Measurements from ENCODE around the gene PRRC2A. TPM values are rescaled to one million over a fixed set of nuclear protein-coding genes. Genes with fewer than 3 reads are reported as not detected.

Gene PRRC2A
- total RNA-seq, 1 donor from 2014 or later, result 235 TPM

DNA sequence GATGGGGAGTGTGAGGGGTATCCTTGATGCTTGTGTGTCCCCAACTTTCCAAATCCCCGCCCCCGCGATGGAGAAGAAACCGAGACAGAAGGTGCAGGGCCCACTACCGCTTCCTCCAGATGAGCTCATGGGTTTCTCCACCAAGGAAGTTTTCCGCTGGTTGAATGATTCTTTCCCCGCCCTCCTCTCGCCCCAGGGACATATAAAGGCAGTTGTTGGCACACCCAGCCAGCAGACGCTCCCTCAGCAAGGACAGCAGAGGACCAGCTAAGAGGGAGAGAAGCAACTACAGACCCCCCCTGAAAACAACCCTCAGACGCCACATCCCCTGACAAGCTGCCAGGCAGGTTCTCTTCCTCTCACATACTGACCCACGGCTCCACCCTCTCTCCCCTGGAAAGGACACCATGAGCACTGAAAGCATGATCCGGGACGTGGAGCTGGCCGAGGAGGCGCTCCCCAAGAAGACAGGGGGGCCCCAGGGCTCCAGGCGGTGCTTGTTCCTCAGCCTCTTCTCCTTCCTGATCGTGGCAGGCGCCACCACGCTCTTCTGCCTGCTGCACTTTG lies 45.1 kb upstream of the PRRC2A start, which contains the start of gene TNF:
Gene TNF (plus strand): TSS at position 231 of the 567 bp plus-strand sequence. CDS start 177 bp downstream, at position 408.
- H3K4me1 Mint-ChIP-seq (ENCODE audit: unreplicated experiment), result peaks cover 1% of the 10 kb centered on the region
- H3K4me3 Mint-ChIP-seq, result peak within 1 kb of the TSS; percentile 4
- no peaks in the 10 kb centered on the region for H3K9me3 Mint-ChIP-seq
- H3K27ac Mint-ChIP-seq, result no peak within 1 kb of the TSS
- TF ChIP-seq, protein P1, sequence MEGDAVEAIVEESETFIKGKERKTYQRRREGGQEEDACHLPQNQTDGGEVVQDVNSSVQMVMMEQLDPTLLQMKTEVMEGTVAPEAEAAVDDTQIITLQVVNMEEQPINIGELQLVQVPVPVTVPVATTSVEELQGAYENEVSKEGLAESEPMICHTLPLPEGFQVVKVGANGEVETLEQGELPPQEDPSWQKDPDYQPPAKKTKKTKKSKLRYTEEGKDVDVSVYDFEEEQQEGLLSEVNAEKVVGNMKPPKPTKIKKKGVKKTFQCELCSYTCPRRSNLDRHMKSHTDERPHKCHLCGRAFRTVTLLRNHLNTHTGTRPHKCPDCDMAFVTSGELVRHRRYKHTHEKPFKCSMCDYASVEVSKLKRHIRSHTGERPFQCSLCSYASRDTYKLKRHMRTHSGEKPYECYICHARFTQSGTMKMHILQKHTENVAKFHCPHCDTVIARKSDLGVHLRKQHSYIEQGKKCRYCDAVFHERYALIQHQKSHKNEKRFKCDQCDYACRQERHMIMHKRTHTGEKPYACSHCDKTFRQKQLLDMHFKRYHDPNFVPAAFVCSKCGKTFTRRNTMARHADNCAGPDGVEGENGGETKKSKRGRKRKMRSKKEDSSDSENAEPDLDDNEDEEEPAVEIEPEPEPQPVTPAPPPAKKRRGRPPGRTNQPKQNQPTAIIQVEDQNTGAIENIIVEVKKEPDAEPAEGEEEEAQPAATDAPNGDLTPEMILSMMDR (conservative IDR thresholded peaks at IDR 0.05), result no peak
- peaks cover 26% of the 10 kb centered on the region for H3K27me3 Mint-ChIP-seq
- H3K36me3 Mint-ChIP-seq, result no peaks in the 10 kb centered on the region
- DNase-seq (ENCODE audit: extremely low spot score, unreplicated experiment), result no peak

DNA sequence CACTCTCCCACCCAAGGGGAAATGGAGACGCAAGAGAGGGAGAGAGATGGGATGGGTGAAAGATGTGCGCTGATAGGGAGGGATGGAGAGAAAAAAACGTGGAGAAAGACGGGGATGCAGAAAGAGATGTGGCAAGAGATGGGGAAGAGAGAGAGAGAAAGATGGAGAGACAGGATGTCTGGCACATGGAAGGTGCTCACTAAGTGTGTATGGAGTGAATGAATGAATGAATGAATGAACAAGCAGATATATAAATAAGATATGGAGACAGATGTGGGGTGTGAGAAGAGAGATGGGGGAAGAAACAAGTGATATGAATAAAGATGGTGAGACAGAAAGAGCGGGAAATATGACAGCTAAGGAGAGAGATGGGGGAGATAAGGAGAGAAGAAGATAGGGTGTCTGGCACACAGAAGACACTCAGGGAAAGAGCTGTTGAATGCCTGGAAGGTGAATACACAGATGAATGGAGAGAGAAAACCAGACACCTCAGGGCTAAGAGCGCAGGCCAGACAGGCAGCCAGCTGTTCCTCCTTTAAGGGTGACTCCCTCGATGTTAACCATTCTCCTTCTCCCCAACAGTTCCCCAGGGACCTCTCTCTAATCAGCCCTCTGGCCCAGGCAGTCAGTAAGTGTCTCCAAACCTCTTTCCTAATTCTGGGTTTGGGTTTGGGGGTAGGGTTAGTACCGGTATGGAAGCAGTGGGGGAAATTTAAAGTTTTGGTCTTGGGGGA lies 44.4 kb upstream of the PRRC2A start:
- peaks cover 6% of the 10 kb centered on the region for H3K4me1 Mint-ChIP-seq (ENCODE audit: unreplicated experiment)
- no peak for DNase-seq (ENCODE audit: extremely low spot score, unreplicated experiment)
- peak overlapping the region; percentile 4 for H3K4me3 Mint-ChIP-seq
- no peaks in the 10 kb centered on the region for H3K9me3 Mint-ChIP-seq
- TF ChIP-seq, protein P1 (conservative IDR thresholded peaks at IDR 0.05), result no peak
- H3K36me3 Mint-ChIP-seq, result no peaks in the 10 kb centered on the region
- H3K27me3 Mint-ChIP-seq, result peaks cover 29% of the 10 kb centered on the region
- no peak overlapping the region for H3K27ac Mint-ChIP-seq

DNA sequence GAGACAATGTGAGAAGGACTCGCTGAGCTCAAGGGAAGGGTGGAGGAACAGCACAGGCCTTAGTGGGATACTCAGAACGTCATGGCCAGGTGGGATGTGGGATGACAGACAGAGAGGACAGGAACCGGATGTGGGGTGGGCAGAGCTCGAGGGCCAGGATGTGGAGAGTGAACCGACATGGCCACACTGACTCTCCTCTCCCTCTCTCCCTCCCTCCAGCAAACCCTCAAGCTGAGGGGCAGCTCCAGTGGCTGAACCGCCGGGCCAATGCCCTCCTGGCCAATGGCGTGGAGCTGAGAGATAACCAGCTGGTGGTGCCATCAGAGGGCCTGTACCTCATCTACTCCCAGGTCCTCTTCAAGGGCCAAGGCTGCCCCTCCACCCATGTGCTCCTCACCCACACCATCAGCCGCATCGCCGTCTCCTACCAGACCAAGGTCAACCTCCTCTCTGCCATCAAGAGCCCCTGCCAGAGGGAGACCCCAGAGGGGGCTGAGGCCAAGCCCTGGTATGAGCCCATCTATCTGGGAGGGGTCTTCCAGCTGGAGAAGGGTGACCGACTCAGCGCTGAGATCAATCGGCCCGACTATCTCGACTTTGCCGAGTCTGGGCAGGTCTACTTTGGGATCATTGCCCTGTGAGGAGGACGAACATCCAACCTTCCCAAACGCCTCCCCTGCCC lies 43.5 kb upstream of the PRRC2A start:
- H3K27ac Mint-ChIP-seq, result no peak overlapping the region
- no peak for DNase-seq (ENCODE audit: extremely low spot score, unreplicated experiment)
- H3K27me3 Mint-ChIP-seq, result peaks cover 32% of the 10 kb centered on the region
- H3K4me1 Mint-ChIP-seq (ENCODE audit: unreplicated experiment), result peaks cover 9% of the 10 kb centered on the region
- H3K4me3 Mint-ChIP-seq, result no peak overlapping the region
- no peaks in the 10 kb centered on the region for H3K36me3 Mint-ChIP-seq
- no peaks in the 10 kb centered on the region for H3K9me3 Mint-ChIP-seq
- TF ChIP-seq, protein P1 (conservative IDR thresholded peaks at IDR 0.05), result no peak

DNA sequence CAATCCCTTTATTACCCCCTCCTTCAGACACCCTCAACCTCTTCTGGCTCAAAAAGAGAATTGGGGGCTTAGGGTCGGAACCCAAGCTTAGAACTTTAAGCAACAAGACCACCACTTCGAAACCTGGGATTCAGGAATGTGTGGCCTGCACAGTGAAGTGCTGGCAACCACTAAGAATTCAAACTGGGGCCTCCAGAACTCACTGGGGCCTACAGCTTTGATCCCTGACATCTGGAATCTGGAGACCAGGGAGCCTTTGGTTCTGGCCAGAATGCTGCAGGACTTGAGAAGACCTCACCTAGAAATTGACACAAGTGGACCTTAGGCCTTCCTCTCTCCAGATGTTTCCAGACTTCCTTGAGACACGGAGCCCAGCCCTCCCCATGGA lies 42.9 kb upstream of the PRRC2A start:
- H3K27me3 Mint-ChIP-seq, result peaks cover 34% of the 10 kb centered on the region
- no peak overlapping the region for H3K4me3 Mint-ChIP-seq
- peaks cover 9% of the 10 kb centered on the region for H3K4me1 Mint-ChIP-seq (ENCODE audit: unreplicated experiment)
- H3K36me3 Mint-ChIP-seq, result no peaks in the 10 kb centered on the region
- H3K9me3 Mint-ChIP-seq, result no peaks in the 10 kb centered on the region
- H3K27ac Mint-ChIP-seq, result no peak overlapping the region
- no peak for DNase-seq (ENCODE audit: extremely low spot score, unreplicated experiment)
- TF ChIP-seq, protein P1 (conservative IDR thresholded peaks at IDR 0.05), result no peak

DNA sequence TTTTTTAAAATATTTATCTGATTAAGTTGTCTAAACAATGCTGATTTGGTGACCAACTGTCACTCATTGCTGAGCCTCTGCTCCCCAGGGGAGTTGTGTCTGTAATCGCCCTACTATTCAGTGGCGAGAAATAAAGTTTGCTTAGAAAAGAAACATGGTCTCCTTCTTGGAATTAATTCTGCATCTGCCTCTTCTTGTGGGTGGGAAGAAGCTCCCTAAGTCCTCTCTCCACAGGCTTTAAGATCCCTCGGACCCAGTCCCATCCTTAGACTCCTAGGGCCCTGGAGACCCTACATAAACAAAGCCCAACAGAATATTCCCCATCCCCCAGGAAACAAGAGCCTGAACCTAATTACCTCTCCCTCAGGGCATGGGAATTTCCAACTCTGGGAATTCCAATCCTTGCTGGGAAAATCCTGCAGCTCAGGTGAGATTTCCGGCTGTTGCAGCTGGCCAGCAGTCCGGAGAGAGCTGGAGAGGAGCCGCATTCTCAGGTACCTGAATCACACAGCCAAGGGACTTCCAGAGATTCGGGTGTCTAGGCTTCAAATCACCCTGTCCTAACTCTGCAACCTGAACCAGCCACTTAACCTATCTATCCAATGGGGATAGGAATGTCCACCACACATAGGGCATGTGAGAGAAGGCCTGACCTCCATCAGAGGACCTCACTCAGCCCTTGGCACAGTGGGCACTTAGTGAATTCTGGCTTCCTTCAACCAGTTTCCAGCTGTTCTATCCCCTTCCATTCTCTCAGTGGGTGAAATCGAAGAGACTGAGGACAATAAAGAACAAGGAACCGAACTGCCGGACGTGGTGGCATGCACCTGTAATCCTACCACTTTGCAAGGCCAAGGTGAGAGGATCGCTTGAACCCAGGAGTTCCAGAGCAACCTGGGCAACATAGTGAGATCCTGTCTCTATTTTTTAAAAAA lies 42.1 kb upstream of the PRRC2A start:
- no peaks in the 10 kb centered on the region for H3K9me3 Mint-ChIP-seq
- H3K4me3 Mint-ChIP-seq, result peak overlapping the region; percentile 51
- no peak overlapping the region for H3K27ac Mint-ChIP-seq
- H3K27me3 Mint-ChIP-seq, result peaks cover 34% of the 10 kb centered on the region
- H3K4me1 Mint-ChIP-seq (ENCODE audit: unreplicated experiment), result peaks cover 9% of the 10 kb centered on the region
- TF ChIP-seq, protein P1 (conservative IDR thresholded peaks at IDR 0.05), result no peak
- DNase-seq (ENCODE audit: extremely low spot score, unreplicated experiment), result no peak
- H3K36me3 Mint-ChIP-seq, result no peaks in the 10 kb centered on the region

Measured in type B pancreatic cell (in vitro differentiated cells).